GM12864 (cell line): ENCODE measurements around the gene CFAP161.

ENCODE experiments used
- DNase-seq: peaks from one replicate; pipeline ENCODE4 v3.0.0-alpha.2; 2011; ENCODE audit warnings: low read depth
- H3K4me3 ChIP-seq: 2 replicates; pipeline ENCODE4 v1.5.1; 2011; ENCODE audit warnings: mild to moderate bottlenecking, low read depth, low read length, control low read depth
- TF ChIP-seq, protein P1 (sequence below): IDR thresholded peaks from 2 replicates; pipeline ENCODE4 v1.5.1; 2011; ENCODE audit warnings: low read depth, mild to moderate bottlenecking, moderate library complexity, low read length, control low read depth, inconsistent platforms; ENCODE audit errors: missing control alignments

Gene CFAP161, protein sequence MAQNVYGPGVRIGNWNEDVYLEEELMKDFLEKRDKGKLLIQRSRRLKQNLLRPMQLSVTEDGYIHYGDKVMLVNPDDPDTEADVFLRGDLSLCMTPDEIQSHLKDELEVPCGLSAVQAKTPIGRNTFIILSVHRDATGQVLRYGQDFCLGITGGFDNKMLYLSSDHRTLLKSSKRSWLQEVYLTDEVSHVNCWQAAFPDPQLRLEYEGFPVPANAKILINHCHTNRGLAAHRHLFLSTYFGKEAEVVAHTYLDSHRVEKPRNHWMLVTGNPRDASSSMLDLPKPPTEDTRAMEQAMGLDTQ

DNA sequence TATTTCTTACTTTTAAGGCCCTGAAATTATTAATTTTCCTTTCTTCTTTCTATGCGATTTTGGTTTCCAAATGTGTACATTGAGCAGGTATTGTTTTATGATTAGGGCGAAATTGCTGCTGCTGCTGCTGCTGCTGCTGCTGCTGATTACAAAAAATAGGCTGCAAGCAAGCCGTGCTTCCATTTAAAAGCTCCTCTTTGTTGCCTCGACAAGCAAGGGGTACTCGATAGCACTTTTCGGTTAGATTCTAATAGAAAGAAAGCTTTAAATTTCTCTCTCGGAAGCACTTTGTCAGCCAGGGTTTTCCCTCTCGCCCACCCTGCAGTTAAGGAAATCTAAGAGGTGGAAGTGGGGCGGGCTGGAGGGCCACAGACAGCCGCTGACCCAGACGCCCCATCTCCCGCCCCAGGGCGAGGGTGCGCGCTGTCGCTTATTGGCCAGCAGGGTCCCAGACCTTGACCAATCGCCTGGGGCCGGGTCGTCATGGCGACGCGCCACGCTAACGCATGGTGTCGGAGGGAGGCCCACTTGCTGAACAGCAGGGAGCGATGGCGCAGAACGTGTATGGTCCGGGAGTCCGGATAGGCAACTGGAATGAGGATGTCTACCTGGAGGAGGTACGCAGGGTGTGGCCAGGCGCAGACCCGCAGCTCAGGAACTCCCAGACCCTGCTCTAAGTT is at the start of gene CFAP161:
Gene CFAP161, plus strand, starts transcription at position 489 of the 680 bp plus-strand sequence. Its CDS starts 60 bp downstream, at position 549.
- H3K4me3 ChIP-seq: no peak within 1 kb of the TSS
- no peak for DNase-seq
- TF ChIP-seq, protein P1, sequence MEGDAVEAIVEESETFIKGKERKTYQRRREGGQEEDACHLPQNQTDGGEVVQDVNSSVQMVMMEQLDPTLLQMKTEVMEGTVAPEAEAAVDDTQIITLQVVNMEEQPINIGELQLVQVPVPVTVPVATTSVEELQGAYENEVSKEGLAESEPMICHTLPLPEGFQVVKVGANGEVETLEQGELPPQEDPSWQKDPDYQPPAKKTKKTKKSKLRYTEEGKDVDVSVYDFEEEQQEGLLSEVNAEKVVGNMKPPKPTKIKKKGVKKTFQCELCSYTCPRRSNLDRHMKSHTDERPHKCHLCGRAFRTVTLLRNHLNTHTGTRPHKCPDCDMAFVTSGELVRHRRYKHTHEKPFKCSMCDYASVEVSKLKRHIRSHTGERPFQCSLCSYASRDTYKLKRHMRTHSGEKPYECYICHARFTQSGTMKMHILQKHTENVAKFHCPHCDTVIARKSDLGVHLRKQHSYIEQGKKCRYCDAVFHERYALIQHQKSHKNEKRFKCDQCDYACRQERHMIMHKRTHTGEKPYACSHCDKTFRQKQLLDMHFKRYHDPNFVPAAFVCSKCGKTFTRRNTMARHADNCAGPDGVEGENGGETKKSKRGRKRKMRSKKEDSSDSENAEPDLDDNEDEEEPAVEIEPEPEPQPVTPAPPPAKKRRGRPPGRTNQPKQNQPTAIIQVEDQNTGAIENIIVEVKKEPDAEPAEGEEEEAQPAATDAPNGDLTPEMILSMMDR: no peak

DNA sequence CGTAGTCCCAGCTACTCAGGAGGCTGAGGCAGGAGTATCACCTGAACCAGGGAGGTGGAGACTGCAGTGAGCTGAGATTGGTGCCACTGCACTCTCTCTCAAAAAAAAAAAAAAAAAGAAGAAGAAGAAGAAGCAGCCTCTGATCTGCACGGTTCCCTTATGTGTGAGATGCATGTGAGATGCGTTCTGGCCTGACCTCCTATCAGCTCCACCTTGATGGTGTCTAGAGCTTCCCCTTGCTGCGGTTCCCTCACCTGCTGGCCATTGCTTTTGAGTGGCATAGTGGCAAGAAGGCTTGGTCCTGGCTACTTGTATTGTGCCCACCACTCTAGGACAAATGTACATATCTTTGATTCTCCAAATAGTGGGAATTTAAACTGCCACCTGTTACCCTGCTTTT is 49.4 kb upstream of the CFAP161 start:
- H3K4me3 ChIP-seq: no peak overlapping the region
- TF ChIP-seq, protein P1: no peak
- no peak for DNase-seq

DNA sequence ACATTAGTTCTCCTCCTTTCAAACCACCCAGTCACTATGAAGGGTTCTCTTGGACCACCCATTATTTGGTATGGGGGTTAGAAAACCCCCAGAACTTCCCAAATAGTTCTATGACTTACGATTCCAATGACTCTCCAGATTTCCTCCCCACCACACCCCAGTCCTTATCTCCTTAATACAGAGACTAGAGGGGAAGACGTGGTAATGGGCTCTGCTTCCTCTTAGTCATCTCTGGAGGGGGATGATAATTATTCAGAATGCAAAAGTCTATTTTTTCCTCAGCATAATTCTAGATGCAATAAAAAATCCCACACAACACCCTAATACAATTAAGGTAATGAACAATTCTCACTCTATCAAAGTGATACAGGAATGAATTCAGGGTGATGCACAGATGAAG is 48.9 kb upstream of the CFAP161 start:
- no peak overlapping the region for H3K4me3 ChIP-seq
- DNase-seq: no peak
- TF ChIP-seq, protein P1: no peak

DNA sequence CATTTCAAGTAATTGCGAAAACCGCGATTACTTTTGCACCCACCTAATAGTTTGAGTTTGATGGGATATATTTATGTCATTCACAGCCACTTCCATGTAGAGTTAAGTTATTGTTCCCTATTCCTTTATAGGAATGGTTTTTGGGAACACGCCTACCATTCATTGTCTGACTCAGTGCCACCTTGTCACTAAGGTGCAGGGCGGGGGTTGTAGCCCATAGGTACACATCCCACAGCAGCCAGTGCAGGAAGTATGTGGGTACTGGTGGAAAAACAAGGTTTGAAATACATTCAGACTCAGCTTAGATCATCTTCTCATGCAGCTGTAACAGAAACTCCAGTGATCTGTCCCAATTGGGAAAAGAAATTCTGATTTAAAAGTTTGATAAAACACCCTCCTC is 48.2 kb upstream of the CFAP161 start:
- no peak overlapping the region for H3K4me3 ChIP-seq
- DNase-seq: no peak
- TF ChIP-seq, protein P1: no peak

DNA sequence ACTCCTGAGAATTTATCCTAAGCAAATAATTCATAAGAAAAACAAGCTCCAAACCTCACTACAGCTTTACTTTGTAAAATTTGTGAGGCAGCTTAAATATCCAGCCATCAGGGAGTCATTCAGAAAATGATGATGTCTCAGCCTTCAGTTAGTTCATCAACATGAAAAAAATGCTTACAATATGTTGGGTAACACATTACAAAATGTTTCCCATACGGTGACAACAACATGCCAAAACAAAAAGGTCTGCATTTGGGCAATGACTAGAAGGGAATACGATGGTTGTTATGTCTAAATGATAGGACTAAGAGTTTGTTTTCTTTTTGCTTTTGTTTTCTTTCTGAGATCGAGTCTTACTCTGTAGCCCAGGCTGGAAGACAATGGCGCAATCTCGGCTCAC is 47.0 kb upstream of the CFAP161 start:
- no peak overlapping the region for H3K4me3 ChIP-seq
- TF ChIP-seq, protein P1: no peak
- DNase-seq: no peak

DNA sequence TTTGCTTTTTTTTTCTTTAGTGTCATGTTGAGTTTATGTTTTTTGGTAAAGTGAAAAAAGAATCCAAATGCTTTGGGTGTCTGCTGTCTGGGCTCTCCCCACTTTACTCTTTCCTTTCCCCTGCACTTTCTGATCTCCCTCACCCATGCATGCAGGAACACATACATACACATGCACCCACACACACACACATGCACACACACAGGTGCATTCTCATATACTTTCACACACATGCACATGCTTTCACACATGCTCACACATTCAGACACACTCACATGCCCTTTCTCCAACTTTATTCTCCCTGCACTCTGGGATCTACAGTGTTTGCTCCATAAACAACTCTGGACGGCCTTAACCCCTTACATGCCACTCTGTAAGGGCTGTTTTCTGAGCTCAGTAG is 46.4 kb upstream of the CFAP161 start:
- no peak for DNase-seq
- no peak overlapping the region for H3K4me3 ChIP-seq
- TF ChIP-seq, protein P1: no peak
